Sciatic nerve (tissue), 2 donors: ENCODE measurements around the gene RHOB. TPM values are rescaled to one million over a fixed set of nuclear protein-coding genes. Genes with fewer than 3 reads are reported as not detected.
A peak's percentile ranks its signal among the peaks of the same experiment; 100 is the strongest.
"Not testable (repeated sequence)": the region's sequence is repeated elsewhere in the genome, so short reads cannot be mapped to it uniquely, and the experiment has no call there.

Source experiments
- ATAC-seq: fragments of 200-7000 bp; cut with Tn5 transposase; one replicate; pipeline ENCODE4 v1.9.1; 2020; ENCODE audit warnings: mild to moderate bottlenecking, moderate library complexity
- DNase-seq: peaks from one replicate; pipeline ENCODE4 v3.0.0-alpha.2; 2020; ENCODE audit warnings: low spot score
- intact Hi-C: fragments of 100-400 bp; cut with DNase I; formaldehyde crosslinking; loops from one replicate; pipeline ENCODE4 v1.14.2; 2022
- total RNA-seq: library from RNA; stranded (reverse); fragmentation: NEBNext Ultra II Directional; extraction: Animal tissue kit (Norgen Biotek cat#: 25700); gene quantifications from one replicate; pipeline ENCODE4 v1.2.1, GENCODE V29; 2021
- donor health status: DM: no; HTN: no; CAD: no.
- donor health status: DM: no; HTN: no; CAD: no.

The RHOB gene
- total RNA-seq, 1 donor from 2014 or later = 236 TPM

GRCh38 chr2:20449501-20450200, 2.8 kb downstream of the RHOB start:
- DNase-seq (no peak), ATAC-seq (no peak)
- intact Hi-C loops = no loop called here

GRCh38 chr2:20450201-20450999, 3.5 kb downstream of the RHOB start:
- DNase-seq (peak; percentile 79), ATAC-seq (peak; percentile 35)
- intact Hi-C loops = no loop called here

- intact Hi-C loops = no loop called here
- DNase-seq (no peak), ATAC-seq (no peak)
Measured at GRCh38 chr2:20451000-20451290, 4.1 kb downstream of the RHOB start.

- intact Hi-C loops = no loop called here
- DNase-seq (no peak), ATAC-seq (no peak)
Measured at GRCh38 chr2:20451341-20451740, 4.5 kb downstream of the RHOB start.

- intact Hi-C loops = no loop called here
- DNase-seq = no peak
- ATAC-seq = no peak
Measured at GRCh38 chr2:20451761-20452499, 5.1 kb downstream of the RHOB start.

GRCh38 chr2:20452551-20452950, 5.7 kb downstream of the RHOB start:
- intact Hi-C loops = no loop called here
- ATAC-seq (peak; percentile 68), DNase-seq (no peak)

- ATAC-seq = no peak
- intact Hi-C loops = no loop called here
- no peak for DNase-seq
Measured at GRCh38 chr2:20453087-20453486, 6.2 kb downstream of the RHOB start.

- intact Hi-C loops = no loop called here
- DNase-seq (no peak), ATAC-seq (no peak)
Measured at GRCh38 chr2:20454036-20454981, 7.4 kb downstream of the RHOB start.

GRCh38 chr2:20455076-20455587, 8.3 kb downstream of the RHOB start:
- intact Hi-C loops = no loop called here
- ATAC-seq (no peak), DNase-seq (no peak)

GRCh38 chr2:20456116-20456571, 9.3 kb downstream of the RHOB start:
- no peak for DNase-seq
- intact Hi-C loops = no loop called here
- ATAC-seq = peak; percentile 43

- intact Hi-C loops = no loop called here
- peak; percentile 22 for ATAC-seq
- DNase-seq = no peak
Measured at GRCh38 chr2:20456636-20457426, 10.0 kb downstream of the RHOB start.

GRCh38 chr2:20457661-20458630, 11.1 kb downstream of the RHOB start:
- no peak for ATAC-seq
- intact Hi-C loops = no loop called here
- no peak for DNase-seq

- ATAC-seq, DNase-seq, intact Hi-C loops: not testable (repeated sequence)
Measured at GRCh38 chr2:20458737-20459484, 12.0 kb downstream of the RHOB start.

- ATAC-seq = peak; percentile 38
- intact Hi-C loops = no loop called here
Measured at GRCh38 chr2:20465716-20466394, 19.0 kb downstream of the RHOB start.

GRCh38 chr2:20467789-20468548, 21.1 kb downstream of the RHOB start:
- DNase-seq (peak; percentile 17), ATAC-seq (no peak)
- intact Hi-C loops = no loop called here

More at GRCh38 chr2:20465716-20466394, 19.0 kb downstream of the RHOB start:
- peak; percentile 22 for DNase-seq
